H1 (cell line): ENCODE measurements around the gene PRDM5. TPM values are rescaled to one million over a fixed set of nuclear protein-coding genes. Genes with fewer than 3 reads are reported as not detected.

Experiments
- polyA plus RNA-seq, 7 experiments: library from polyadenylated mRNA; depleted of rRNA in 3 of 7; stranded (reverse) in 5 of 7; unstranded in 2 of 7; fragments of >200 nt in 5 of 7; fragments of 200-250 nt in 2 of 7; gene quantifications; 1 replicate in 5 of 7; 2 replicates in 1 of 7; 4 replicates in 1 of 7; pipeline versions ENCODE4 v1.2.1 to v1.2.3, GENCODE V29; 2011 to 2013; ENCODE audit warnings: missing spikeins in 2 of 7, mixed read lengths in 2 of 7
- total RNA-seq: library from RNA; stranded (reverse); fragmentation: NEBNext Ultra II Directional; extraction: Animal tissue kit (Norgen Biotek cat#: 25700); gene quantifications from 2 replicates; pipeline ENCODE4 v1.2.1, GENCODE V29; 2021
- TF ChIP-seq, protein P1 (sequence below): IDR thresholded peaks from 2 replicates; pipeline ENCODE4 v1.6.1; 2011; ENCODE audit warnings: low read length, improper control_type of control experiment

The PRDM5 gene
- total and polyA plus RNA-seq, 2 of the 8 experiments (the other 6 are each of a cell fraction or from before 2014, with no cell fraction given), result 8.2 to 23.4 TPM

DNA sequence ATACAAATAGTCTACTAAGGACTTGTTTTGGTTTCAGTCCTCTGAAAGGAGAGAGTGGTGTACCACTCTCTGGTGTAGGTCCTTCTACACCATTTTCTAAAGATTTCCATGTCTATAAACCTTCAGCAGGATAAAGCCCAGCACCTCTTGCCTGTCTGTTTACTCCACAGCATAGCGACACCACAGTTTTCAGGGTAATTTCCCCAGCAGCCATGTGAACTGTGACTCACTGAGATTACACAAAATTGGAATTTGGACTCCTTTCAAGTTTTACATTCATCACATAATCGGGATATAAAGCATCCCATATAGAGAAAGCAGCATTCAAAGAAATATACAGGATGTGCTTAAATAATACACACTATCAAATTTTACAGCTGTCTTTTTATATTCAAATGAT, 229.6 kb downstream of the PRDM5 start (continued):
- TF ChIP-seq, protein P1, sequence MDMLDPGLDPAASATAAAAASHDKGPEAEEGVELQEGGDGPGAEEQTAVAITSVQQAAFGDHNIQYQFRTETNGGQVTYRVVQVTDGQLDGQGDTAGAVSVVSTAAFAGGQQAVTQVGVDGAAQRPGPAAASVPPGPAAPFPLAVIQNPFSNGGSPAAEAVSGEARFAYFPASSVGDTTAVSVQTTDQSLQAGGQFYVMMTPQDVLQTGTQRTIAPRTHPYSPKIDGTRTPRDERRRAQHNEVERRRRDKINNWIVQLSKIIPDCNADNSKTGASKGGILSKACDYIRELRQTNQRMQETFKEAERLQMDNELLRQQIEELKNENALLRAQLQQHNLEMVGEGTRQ, result no peak
